GM12875 (cell line): ENCODE measurements around the gene LRRC73.

Experiments
- H3K4me3 ChIP-seq: one replicate; pipeline ENCODE4 v1.5.1; 2011; ENCODE audit warnings: low read depth, low read length, control low read depth
- TF ChIP-seq, protein P1 (sequence below): IDR thresholded peaks from 2 replicates; pipeline ENCODE4 v1.5.1; 2011; ENCODE audit warnings: low read depth, mild to moderate bottlenecking, control low read depth, inconsistent platforms, low read length, moderate library complexity, borderline replicate concordance; ENCODE audit not compliant: insufficient read depth

Gene LRRC73

DNA sequence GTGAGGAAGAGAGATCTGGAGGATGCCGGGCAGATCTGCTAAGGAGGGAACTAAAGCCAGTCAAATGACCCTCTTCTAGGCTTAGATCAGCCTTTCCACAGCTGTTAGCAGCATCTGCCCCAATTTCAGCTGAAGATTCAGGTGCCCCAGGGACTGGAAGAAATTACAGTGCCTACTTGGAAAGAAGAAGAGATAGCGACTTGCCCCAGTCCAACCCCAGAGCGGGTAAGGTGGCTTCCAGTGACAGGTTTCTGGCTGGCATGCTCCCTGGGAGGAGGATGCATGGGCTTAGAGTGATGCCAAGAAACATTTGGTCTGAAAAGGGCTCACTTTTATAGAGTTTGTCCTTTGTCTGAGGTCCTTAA, 32.2 kb downstream of the LRRC73 start:
- H3K4me3 ChIP-seq: peak overlapping the region; percentile 58
- TF ChIP-seq, protein P1, sequence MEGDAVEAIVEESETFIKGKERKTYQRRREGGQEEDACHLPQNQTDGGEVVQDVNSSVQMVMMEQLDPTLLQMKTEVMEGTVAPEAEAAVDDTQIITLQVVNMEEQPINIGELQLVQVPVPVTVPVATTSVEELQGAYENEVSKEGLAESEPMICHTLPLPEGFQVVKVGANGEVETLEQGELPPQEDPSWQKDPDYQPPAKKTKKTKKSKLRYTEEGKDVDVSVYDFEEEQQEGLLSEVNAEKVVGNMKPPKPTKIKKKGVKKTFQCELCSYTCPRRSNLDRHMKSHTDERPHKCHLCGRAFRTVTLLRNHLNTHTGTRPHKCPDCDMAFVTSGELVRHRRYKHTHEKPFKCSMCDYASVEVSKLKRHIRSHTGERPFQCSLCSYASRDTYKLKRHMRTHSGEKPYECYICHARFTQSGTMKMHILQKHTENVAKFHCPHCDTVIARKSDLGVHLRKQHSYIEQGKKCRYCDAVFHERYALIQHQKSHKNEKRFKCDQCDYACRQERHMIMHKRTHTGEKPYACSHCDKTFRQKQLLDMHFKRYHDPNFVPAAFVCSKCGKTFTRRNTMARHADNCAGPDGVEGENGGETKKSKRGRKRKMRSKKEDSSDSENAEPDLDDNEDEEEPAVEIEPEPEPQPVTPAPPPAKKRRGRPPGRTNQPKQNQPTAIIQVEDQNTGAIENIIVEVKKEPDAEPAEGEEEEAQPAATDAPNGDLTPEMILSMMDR: no peak

DNA sequence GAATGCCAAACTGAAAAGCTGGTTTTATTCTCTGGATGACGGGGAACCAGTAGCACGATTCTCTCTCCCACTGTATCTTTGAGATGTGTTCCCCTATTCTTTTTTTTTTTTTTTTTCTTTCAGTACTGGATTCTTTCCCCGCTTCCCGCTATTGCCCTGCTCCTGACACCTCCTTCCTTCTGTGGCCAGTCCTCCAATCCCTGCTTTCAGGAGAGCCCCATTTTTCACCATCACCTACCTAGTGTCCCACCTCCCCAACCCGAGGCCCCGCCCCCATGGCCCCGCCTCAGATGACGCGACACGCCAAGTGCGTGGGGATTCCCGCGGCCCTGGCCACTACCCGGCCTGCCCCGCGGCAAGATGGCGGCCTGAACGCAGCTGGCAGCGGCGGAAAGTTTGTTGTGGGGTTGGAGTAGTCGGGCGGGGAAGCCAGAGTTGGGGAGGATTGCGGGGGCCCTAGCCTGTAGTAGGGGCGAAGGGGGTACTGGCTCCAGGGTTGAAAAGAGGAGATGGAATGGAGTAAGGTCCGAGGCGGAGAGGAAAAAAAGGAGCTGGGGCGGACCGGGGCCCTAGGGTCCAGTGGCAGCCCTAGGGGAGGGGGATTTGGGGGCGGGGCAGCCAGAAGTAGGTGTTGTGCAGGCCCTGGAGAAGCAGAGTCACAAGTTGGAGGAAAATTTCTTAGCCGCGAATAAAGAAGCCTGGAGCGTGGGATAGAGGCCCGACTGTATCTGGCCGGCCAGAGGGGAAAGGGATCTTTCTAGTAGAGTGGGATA, 32.7 kb downstream of the LRRC73 start, which contains the start of gene TJAP1:
TJAP1 (plus strand) TSS at position 336 of the 773 bp plus-strand sequence. CDS start 21,432 bp downstream, outside the sequence.
- peak within 1 kb of the TSS; percentile 58 for H3K4me3 ChIP-seq
- TF ChIP-seq, protein P1: no peak

DNA sequence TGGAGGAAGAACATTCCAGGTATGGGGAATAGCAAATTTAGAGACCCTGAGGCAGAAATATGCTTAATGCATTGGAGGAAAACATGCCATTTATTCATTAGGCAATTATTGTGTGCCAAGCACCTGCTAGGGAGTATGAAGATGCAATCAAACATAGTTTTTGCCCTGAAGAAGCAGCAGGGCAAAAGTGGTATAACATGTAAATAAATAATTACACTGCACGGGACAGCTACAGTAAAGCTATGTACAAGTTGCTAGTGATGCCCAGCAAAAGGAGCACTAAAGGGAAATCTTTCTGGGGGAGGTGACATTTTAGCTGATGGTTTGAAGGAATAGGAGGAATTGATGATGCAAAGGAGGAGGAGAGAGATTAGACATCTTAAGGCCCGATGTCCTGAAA, 33.4 kb downstream of the LRRC73 start:
- H3K4me3 ChIP-seq: no peak overlapping the region
- TF ChIP-seq, protein P1: no peak

DNA sequence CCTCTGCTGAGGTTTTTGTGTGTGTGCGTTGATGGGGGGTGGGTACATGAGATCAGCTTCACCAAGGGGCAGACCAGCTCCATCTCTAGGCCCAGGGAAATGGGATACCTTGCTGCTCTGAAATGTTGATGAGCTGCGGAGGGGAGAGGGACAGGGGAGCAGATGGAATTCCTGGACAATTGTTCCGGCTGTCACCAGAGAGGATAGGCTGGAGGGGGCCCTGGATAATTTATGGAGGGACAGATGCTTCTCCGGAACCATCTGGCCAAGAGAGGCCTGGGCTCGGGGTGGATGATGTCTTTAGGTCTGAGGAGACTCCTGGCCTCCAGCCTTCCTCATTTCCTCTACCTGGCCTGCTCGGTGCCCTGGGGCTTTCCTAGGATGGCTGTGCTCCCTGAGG, 34.6 kb downstream of the LRRC73 start:
- TF ChIP-seq, protein P1: no peak
- H3K4me3 ChIP-seq: no peak overlapping the region

DNA sequence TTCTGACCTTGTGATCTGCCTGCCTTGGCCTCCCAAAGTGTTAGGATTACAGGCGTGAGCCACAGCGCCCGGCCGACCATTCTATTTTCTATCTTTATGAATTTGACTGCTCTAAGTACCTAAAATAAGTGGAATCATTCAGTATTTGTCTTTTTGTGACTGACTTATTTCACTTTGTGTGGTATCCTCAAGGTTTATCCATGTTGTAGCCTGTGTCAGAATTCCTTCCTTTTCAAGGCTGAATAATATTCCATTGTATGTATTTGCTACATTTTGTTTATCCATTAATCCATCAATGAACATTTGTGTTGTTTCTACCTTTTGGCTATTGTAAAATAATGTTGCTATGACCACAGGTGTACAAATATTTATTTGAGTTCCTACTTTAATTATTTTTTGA, 37.6 kb downstream of the LRRC73 start:
- no peak overlapping the region for H3K4me3 ChIP-seq
- TF ChIP-seq, protein P1: no peak

DNA sequence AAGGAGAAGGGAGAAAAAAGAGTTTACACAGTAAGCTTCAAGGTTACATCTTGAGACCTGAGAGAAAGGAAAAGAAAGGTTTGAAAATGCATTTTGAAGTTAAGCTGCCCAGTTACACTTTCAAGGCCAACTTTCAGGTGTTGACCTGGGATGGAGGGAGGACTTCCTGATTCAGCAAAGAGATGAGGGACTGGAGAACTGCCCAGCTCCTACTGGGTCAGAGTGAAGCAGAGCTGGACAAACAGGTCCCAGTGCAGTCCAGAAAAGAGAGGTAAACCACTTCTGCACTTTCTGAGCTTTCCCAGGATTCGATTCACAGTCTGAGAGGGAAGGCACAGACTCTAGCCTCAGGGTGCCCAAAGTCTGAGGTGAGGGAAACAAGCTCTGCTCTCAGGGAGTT, 38.7 kb downstream of the LRRC73 start:
- TF ChIP-seq, protein P1: no peak
- no peak overlapping the region for H3K4me3 ChIP-seq

DNA sequence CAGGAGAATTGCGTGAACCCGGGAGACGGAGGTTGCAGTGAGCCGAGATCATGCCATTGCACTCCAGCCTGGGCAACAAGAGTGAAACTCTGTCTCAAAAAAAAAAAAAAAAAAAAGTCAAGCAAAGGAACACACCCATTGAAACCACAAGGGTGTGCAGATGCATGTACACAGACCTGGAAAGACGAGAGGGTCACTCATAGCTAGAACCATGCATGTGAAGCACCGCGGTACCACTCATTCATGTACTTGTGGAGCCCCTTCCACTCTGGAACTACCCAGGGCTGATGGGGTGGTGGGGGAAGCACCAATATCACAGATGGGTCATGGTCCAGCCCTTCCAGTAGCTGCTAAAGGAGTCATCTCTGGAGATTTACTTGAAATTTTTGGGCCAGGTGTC, 40.2 kb downstream of the LRRC73 start:
- no peak overlapping the region for H3K4me3 ChIP-seq
- TF ChIP-seq, protein P1: no peak
